Astrocyte of the hippocampus (primary cell): Measurements from ENCODE around the gene TEKTIP1.

ENCODE experiments used
- DNase-seq: peaks from one replicate; pipeline ENCODE4 v3.0.0; 2011; ENCODE audit warnings: low read depth, low spot score

The TEKTIP1 gene

GRCh38 chr19:3585301-3586126, 46.5 kb downstream of the TEKTIP1 start, which contains the start of gene GIPC3:
Gene GIPC3, plus strand, starts transcription at chr19:3585478. Its CDS starts 120 bp downstream, at chr19:3585598.
- no peak for DNase-seq

- no peak for DNase-seq
Measured at GRCh38 chr19:3586127-3586626, 47.2 kb downstream of the TEKTIP1 start.

- peak; percentile 17 for DNase-seq
Measured at GRCh38 chr19:3586707-3587346, 47.9 kb downstream of the TEKTIP1 start.

GRCh38 chr19:3589439-3589838, 50.5 kb downstream of the TEKTIP1 start:
- no peak for DNase-seq

GRCh38 chr19:3589949-3590348, 51.0 kb downstream of the TEKTIP1 start:
- no peak for DNase-seq

GRCh38 chr19:3590991-3591659, 52.2 kb downstream of the TEKTIP1 start:
- no peak for DNase-seq

GRCh38 chr19:3591876-3592613, 53.1 kb downstream of the TEKTIP1 start:
- DNase-seq = no peak

- DNase-seq = no peak
Measured at GRCh38 chr19:3593156-3593555, 54.2 kb downstream of the TEKTIP1 start.
